ENCODE results near the gene REP15.
"Not testable (repeated sequence)": the region's sequence is repeated elsewhere in the genome, so short reads cannot be mapped to it uniquely, and the experiment has no call there.

REP15 gene

GRCh38 chr12:27695556-27696292 lies 523 bp upstream of the REP15 start:
- intact Hi-C loops (cut with DNase I), result no loop called here
- no peak for DNase-seq

- no peak for DNase-seq
- intact Hi-C loops (cut with DNase I), result no loop called here
These were observed 767 bp downstream of the REP15 start for GRCh38 chr12:27696864-27697564.

- intact Hi-C loops (cut with DNase I), result no loop called here
- peak in 6 of 10 donors; percentile 40 to 83 (median 66) for DNase-seq
These were observed 7.6 kb downstream of the REP15 start for GRCh38 chr12:27703720-27704452.

- intact Hi-C loops (cut with DNase I), result no loop called here
- DNase-seq, result peak in 1 of 10 donors; percentile 62
These were observed 9.0 kb downstream of the REP15 start for GRCh38 chr12:27705263-27705662.

- no peak for DNase-seq
- intact Hi-C loops (cut with DNase I), result no loop called here
These were observed 11.0 kb downstream of the REP15 start for GRCh38 chr12:27707216-27707615.

GRCh38 chr12:27709212-27709931 lies 13.1 kb downstream of the REP15 start:
- intact Hi-C loops (cut with DNase I), result no loop called here
- no peak for DNase-seq

- intact Hi-C loops (cut with DNase I), result loop anchor here (2.0 kb wide), 1 partner anchor 69 kb away; no protein-coding TSS in a partner anchor
- DNase-seq, result peak in 1 of 10 donors; percentile 17
These were observed 13.8 kb downstream of the REP15 start for GRCh38 chr12:27709932-27710591.

GRCh38 chr12:27710592-27711316 lies 14.5 kb downstream of the REP15 start, which contains the start of gene MRPS35:
TSS of gene MRPS35 (plus strand) at chr12:27710832. CDS start at chr12:27710844, 12 bp downstream.
- intact Hi-C loops (cut with DNase I), result loop anchor here (2.0 kb wide), 1 partner anchor 68 kb away; no protein-coding TSS in a partner anchor
- DNase-seq, result peak; percentile 86 to 98 (median 92)

GRCh38 chr12:27711317-27711682 lies 15.1 kb downstream of the REP15 start:
- DNase-seq, result no peak
- intact Hi-C loops (cut with DNase I), result loop anchor here (2.0 kb wide), 1 partner anchor 68 kb away; no protein-coding TSS in a partner anchor

- intact Hi-C loops (cut with DNase I), result loop anchor here (2.0 kb wide), 1 partner anchor 67 kb away; no protein-coding TSS in a partner anchor
- DNase-seq, result no peak
These were observed 15.7 kb downstream of the REP15 start for GRCh38 chr12:27711967-27712366.

GRCh38 chr12:27723212-27723611 lies 27.0 kb downstream of the REP15 start:
- DNase-seq, result no peak
- intact Hi-C loops (cut with DNase I), result no loop called here

- intact Hi-C loops (cut with DNase I), result loop anchor here (5.0 to 10.0 kb wide), 2 partner anchors 215 to 1147 kb away; no protein-coding TSS in a partner anchor
- no peak for DNase-seq
These were observed 33.9 kb downstream of the REP15 start for GRCh38 chr12:27730097-27730588.

- intact Hi-C loops (cut with DNase I), result loop anchor here (5.0 to 10.0 kb wide), 2 partner anchors 213 to 1145 kb away; no protein-coding TSS in a partner anchor
- DNase-seq, result no peak
These were observed 36.0 kb downstream of the REP15 start for GRCh38 chr12:27732281-27732680.

- DNase-seq, result peak in 3 of 10 donors; percentile 23 to 79 (median 27)
These were observed 36.9 kb downstream of the REP15 start for GRCh38 chr12:27733052-27733656.

GRCh38 chr12:27733791-27734190 lies 37.5 kb downstream of the REP15 start:
- intact Hi-C loops (cut with DNase I), result loop anchor here (1.0 to 10.0 kb wide), 3 partner anchors 88 to 1144 kb away; no protein-coding TSS in a partner anchor
- DNase-seq, result no peak

More at GRCh38 chr12:27733052-27733656, 36.9 kb downstream of the REP15 start:
- intact Hi-C loops (cut with DNase I), result loop anchor here (1.0 to 10.0 kb wide), 3 partner anchors 88 to 1144 kb away; no protein-coding TSS in a partner anchor

- intact Hi-C loops (cut with DNase I), result loop anchor here (5.0 to 10.0 kb wide), 2 partner anchors 210 to 1143 kb away; no protein-coding TSS in a partner anchor
- DNase-seq, result not testable (repeated sequence)
These were observed 38.1 kb downstream of the REP15 start for GRCh38 chr12:27734321-27734720.

GRCh38 chr12:27743601-27744000 lies 47.4 kb downstream of the REP15 start:
- DNase-seq, result no peak
- intact Hi-C loops (cut with DNase I), result no loop called here

- DNase-seq; intact Hi-C loops (cut with DNase I): not testable (repeated sequence)
These were observed 49.5 kb downstream of the REP15 start for GRCh38 chr12:27745734-27746133.

Measured in posterior cingulate gyrus (tissue), 11 donors.